SH-SY5Y (cell line): Measurements from ENCODE around the gene INPP5B.

Experiments
- GATA2 ChIP-seq: IDR thresholded peaks from 2 replicates; pipeline ENCODE4 v1.6.1; 2011; ENCODE audit warnings: mild to moderate bottlenecking, low read depth, low read length
- GATA3 ChIP-seq: IDR thresholded peaks from 2 replicates; pipeline ENCODE4 v1.6.1; 2011; ENCODE audit warnings: low read depth, mild to moderate bottlenecking, low read length, moderate library complexity

GRCh38 chr1:37932759-37933158 is 14.1 kb downstream of the INPP5B start:
- TF ChIP-seq GATA2 (no peak), GATA3 (no peak)
